ENCODE measurements around the gene GALNT2. TPM values are rescaled to one million over a fixed set of nuclear protein-coding genes. Genes with fewer than 3 reads are reported as not detected.

The GALNT2 gene
- total RNA-seq, 1 donor from 2014 or later = 144 TPM

DNA sequence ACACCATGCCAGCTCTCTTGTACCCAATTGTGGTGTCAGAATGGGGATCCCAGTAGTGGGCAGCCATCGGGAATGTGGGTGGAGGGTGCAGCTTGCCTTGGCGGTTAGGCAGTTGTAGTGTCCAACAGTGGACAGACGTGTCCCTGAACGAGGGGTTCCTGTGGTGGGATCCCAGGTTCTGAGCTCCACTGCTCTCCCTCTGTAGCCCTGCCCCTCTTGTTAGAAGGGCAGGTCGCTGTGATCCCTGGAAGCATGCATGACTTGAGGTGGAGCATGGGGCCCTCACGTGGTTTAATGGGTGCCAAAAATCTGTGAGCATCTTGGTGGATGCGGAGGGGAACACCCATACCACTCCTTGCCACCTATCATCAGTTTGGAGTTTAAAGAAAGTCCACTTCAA is 4.3 kb downstream of the GALNT2 start:
- no peak for DNase-seq (ENCODE audit: low spot score)

DNA sequence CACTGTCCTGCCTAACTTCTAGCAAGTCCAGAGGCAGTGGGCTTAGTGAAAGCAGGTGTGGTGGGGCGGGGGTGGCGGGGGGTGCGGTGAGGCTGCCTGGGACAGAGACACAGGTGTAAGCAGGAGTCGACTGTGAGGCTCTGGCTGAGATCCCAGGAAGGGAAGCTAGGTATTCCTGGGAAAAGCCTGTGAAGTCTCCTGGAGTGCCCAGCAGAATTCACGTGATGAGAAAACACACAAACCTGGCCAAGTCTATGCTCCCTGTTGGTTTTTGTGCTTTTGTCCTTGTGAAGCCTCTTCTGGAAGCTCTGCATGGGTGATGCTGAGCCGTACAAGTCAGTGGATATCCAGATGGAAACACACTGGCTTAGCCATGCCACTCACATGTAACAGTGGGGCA is 5.3 kb downstream of the GALNT2 start:
- DNase-seq (ENCODE audit: low spot score) = no peak

DNA sequence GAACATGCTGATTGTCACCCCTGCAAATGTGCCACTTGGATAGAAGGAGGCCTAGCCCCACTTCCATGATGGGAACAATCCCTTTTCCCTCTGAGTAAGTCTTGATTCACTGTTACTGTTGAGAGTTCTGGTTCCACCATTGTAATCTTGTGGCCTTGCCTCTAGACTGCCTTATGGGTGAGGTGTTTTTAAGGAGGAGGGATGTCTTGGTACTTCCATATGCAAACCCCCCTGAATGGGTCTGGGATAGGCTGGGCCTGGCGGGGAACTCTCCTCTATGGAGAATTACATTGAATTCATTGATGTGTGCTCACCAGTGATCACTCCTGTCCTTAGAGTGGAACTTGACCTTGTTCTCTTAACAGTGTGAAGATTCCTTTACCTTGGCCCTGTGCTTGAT is 5.8 kb downstream of the GALNT2 start:
- no peak for DNase-seq (ENCODE audit: low spot score)

DNA sequence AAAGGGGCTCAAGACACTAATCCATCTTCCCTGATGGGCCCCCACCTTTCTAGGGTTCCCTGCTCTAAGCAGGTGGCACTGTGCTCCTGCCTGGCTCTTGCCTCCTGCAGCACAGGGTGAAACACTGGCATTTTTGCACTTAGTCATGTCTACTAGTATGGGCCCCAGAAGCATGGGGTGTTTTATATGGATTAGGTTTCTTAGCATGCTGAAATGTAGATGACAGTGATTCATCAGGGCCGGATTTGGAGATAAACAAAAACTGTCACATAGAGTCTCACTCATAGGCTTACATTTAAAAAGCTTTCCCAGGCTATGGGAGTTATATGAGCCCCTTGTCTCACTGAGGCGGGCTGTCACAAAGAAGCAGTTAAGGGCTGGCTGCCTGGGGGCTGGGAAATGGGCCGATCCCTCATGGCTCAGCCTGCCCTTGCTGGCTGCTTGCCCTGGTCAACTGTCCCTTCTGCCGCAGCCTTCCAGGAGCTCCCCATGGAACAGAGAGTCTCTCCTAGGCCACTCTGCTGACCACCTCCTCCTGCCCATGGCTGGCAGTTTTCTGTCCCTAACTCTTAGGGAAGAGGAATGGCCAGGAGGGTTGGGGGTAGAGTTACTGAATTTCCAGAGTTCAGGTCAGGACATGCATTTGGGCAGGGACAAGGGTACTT is 6.5 kb downstream of the GALNT2 start:
- no peak for DNase-seq (ENCODE audit: low spot score)

DNA sequence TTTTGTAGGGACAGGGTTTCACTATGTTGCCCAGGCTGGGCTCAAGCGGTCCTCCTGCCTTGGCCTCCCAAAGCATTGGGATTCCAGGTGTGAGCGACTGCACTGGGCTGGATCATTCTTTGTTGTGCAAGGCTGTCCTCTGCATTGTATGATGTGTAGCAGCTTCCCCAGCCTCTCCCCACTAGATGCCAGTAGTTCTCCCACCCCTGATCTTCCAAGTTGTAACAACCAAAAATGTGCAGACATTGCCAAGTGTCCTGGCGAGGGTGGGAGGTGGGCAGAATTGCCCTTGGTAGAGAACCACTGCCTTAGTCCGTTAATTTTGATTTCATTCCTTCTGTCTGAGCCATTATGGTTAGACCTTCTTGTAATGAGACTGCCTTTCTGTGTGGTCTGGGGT is 7.2 kb downstream of the GALNT2 start:
- peak; percentile 57 for DNase-seq (ENCODE audit: low spot score)

DNA sequence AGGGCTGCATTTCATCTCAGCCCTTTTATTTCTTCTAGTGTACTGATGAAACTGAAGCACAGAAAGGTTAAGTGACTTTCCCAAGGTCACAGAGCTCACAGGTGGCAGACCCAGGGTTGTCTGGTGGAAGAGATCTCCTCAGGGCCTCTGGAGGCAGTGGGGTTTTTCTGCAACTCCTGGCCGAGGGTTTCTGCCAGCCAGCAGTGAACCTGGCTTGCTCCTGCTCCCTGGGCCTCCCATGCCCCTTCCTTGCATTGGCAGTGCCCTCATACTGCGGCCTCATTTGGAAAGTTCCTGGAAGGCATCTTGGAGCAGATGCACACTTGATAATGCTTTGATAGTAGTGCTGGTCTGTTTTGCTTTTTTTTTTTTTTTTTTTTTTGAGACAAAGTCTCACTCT is 7.7 kb downstream of the GALNT2 start:
- DNase-seq (ENCODE audit: low spot score) = peak; percentile 33

DNA sequence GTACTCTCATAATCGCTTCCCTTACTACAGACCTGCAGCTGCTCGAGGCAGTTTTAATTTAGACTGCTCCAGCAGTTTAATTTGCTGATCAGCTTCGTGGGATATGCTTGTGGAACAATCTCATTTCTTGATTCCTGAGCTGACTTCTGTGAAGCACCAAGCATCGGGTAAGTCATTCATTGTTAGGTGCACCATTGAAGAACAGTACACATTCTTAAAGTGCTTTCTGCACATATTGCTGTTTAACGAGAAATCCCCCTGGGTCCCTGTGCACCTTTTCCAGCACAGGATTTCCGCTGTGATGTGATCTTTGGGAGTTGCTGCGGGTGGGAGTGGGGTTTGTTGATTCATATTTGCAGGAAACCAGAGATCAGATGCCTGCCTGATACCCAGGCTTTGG is 9.1 kb downstream of the GALNT2 start:
- DNase-seq (ENCODE audit: low spot score) = peak; percentile 41

DNA sequence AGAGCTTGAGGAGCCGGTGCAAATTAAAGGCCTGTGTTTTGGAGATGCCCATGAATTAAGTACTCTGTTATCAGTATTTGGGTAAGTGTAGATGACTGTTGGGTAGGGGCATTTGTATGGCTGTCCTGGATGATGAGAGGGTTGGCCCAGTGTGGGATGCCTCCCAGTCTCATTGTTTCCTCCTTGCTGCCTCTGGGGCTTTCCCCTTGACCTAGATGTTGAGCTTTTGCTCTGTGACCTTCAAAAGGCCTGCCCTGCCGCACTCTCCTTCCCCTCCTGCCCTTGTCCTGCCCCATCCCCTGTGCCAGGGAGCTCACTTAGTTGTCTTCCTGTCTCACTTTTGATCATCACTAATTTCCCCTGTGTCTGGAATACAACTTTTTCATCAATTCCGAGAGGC is 10.0 kb downstream of the GALNT2 start:
- DNase-seq (ENCODE audit: low spot score) = no peak

DNA sequence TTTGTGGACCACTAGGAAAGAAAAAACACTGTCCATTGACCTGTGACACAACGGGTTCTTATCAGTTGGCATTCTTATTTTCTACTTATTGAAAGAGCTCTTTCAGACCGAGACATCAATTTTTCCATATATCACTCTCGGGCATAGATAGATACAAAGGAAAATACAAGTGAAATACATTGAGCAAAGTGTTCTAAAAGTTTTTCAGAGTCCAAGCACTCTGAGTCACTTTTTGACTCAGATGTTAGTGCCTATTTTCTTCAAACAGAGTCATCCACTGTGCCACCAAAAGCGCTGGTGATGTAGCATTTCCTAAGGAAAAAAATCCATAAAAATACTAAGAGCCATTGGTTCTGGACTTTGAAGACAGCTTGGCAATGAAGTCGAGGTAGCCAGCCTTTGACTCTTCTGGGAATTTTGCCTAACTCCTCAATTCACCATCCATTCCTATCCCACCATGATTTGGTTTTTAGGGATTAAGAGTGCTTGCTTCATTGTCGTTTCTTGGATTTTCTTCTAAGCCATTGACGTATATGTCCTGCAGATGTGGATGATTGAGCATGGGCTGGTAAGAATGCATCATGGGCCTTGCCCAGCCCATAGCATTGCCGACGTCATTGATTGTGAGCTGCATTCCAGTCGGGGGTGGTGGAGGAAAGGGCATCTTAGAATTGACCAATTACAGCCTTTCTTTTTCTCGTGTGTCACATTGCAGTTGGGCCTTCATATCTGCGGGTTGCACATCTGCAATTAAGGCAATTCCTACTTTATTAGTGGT is 10.6 kb downstream of the GALNT2 start:
- DNase-seq (ENCODE audit: low spot score) = no peak

DNA sequence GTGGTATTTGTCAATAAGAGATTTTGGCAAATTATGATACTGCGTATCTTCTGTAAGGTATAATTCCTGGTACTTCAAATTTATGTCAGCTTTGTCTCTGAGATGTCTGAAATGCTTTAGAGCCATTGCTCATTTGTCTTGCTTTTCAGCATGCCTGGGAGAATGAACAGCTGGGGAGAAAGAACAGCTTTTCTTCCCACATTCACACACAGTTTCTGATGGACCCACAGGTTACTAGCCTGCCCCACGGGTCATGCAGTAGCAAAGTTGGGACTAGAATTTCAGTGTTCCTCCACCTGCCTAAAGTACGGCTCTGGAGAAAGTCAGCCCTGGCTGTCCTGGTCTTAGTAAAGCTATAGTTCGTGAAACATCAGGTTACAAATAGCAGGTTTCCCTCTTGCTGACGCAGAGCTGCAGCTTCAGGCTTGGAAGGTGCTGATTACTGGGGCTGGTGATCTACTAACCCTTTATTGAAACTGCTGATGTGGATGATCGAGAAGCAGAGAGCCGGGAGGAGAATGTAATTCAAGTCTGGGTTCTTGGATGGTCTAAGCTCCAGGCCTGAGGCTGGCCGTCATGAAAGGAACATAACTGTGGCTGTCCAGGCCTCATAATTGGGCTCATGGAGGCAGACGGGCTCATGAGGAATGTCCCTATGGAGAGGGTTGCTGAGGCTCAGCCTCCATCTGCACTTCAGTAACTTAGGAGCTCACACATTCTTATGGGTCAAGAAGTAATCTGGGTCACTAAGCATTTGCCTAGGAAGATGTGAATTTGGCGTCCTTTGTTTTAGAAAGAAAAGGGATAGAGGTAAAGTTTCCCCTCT is 12.4 kb downstream of the GALNT2 start:
- DNase-seq (ENCODE audit: low spot score) = no peak

DNA sequence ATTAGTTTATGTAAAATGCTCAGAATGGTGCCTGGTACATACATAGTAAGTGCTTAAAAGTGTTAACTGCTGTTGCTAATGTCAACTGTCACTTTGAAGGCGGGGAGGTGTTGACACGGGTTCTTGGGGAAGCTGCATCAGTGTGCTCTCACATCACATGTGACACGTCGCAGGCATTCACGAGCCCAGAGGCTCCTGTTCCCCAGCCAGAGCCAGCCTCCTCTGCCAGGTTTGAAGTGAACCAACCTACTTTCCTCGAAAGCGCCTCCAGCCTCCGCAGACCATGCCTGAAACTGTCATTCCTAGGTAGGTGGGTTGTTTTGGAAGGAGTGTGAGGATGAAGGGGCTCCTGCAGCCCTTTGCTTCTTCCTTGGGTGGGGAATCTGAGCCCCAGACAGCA is 13.8 kb downstream of the GALNT2 start:
- DNase-seq (ENCODE audit: low spot score) = peak; percentile 57

DNA sequence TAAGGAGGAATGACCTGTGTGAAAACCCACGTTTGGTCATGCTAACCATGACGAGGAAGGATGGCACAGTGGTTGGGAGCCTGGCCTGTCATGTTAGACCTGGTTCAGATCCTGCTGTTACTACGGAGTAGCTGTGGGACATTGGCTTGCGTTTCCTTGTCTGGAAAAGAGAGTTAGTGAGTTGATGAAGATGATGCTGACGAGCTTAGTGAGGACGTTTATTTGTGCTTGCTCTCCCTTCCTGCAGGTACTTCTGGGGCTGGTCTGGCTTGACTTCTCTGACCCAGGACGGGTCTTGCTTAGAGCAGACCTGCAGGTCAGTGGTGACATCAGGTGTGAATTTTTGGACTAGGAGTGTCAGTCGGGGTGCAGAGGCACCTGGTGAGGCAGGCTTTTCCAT is 14.7 kb downstream of the GALNT2 start:
- DNase-seq (ENCODE audit: low spot score) = peak; percentile 69

DNA sequence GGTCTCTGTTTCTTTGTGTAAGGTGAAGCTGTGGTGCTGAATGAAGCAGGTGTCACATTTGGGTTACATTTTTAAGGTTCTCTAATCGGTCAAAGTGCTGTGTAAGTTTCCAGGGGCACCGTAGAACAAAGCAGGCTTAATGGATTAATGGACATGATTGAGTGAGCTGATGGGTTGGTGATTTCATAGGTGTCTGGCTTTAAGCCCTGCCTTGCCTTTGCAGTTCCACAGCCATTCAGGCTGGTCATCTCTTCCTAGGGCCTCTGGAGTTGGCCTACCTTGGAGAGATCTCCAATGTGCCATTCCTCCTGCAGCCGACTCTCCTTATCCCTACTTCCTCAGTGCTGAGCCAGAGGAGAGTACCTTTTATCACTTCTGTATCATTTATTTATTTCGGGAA is 15.2 kb downstream of the GALNT2 start:
- peak; percentile 24 for DNase-seq (ENCODE audit: low spot score)

DNA sequence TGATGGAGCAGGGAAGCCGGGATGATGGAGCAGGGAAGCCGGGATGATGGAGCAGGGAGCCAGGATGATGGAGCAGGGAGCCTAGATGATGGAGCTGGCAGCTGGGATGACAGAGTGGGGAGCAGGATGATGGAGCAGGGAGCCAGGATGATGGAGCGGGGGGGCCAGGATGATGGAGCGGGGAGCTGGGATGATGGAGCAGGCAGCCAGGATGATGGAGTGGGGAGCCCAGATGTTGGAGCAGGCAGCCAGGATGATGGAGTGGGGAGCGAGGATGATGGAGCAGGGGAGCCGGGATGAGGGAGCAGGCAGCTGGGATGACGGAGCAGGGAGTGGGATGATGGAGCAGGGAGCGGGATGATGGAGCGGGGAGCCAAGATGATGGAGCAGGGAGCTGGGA is 16.0 kb downstream of the GALNT2 start:
- peak; percentile 35 for DNase-seq (ENCODE audit: low spot score)

DNA sequence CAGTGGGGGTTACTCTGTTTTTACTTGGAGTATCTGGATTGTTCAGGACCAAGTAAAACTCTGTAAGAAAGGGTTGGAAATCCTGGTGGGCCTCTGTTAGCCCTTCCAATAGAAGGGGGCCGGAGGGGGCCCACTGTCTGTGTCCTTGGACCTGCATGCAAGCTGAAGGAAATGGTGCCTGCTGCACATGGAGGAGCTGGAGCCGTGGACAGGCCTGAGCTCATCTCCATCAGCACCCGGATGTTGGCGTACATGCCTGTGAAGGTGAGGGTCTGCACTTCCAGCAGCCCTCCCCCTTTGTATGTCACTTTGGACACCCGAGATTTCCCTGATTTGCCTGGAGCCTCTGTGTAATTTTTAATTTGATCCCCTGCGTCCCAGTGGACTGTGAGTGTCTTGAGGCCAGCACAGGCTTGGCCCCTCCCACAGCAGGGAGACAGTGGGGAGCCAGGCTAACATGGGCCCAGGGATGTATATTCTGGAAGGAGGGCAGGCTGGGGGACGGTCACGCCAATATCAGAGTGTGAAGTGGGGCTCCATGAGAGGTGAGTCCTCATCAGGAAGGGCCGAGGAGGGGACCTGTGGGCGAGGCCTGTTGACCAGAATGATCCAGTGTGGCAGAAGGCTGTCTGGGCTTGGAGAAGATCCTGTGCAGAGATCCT is 16.8 kb downstream of the GALNT2 start:
- DNase-seq (ENCODE audit: low spot score) = peak; percentile 75

DNA sequence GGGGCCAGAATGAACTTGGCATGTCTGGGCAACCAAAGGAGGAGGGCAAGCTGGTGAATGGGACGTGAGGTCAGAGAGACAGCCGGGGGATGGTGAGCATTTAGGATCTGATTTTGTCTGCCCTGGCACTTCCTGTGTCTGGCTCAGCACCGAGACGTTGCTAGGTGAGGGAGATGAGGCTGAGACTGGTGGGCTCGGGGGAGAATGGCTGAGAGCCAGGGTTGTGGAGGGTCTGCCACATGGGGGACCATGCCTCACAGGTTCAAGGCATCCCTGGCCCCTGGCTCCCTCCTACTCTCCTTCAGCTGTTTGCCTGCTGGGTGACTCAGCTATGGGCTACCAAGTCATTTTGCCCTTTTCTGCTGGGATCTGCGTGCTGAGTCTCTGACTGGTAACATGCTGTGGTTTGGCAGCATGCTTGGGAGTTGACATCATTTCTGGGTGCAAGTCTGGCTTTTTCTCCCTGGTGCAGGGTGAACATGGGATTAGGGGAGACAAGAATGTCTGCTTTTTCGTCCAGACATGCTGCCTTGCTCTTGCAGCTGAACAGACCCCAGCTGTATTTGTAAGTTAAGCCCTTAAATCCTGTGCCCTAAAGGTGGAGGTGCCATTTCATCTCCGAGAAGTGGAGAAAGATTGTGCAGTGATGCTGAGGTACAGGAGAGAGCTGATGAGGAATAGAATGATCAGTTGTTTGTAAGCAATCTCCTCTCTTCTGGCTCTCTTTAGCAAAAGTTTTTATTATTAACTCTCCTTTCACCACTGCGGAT is 17.6 kb downstream of the GALNT2 start:
- DNase-seq (ENCODE audit: low spot score) = peak; percentile 77

DNA sequence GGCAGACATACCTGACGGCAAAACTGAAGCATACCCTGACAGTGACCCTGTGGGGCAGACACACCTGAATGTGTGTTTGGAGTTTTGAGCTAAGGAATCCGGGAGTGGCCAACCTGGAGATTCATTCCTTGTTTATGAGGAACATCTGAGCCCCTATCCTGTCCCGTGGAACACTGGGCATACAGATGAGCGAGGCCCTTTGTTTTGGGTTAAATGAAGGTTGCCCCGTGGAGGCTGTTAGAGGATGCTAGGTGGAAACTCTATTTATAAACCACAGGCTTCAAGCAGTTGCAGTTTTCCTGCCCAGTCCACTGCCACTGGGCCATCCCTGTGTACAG is 18.1 kb downstream of the GALNT2 start:
- peak; percentile 37 for DNase-seq (ENCODE audit: low spot score)

DNA sequence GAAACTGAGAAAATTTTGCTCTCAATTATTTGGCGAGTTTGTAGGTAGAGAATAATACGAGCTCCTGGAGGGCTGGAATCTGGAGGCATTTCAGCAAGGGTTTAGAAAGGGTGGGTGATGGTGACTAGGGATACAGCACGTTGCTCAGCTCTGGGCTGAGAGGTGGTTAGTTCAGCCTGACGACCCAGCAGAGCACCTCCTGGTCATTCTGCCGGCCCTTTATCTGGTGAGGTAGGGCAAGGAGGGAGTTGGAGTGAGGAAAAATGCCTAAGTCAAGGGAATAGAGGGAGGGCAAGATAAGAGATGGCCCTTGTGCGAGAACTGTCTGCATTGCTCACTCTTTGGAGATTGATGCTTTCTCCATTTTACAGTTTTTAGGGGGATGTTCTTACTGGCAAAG is 19.1 kb downstream of the GALNT2 start:
- DNase-seq (ENCODE audit: low spot score) = no peak

DNA sequence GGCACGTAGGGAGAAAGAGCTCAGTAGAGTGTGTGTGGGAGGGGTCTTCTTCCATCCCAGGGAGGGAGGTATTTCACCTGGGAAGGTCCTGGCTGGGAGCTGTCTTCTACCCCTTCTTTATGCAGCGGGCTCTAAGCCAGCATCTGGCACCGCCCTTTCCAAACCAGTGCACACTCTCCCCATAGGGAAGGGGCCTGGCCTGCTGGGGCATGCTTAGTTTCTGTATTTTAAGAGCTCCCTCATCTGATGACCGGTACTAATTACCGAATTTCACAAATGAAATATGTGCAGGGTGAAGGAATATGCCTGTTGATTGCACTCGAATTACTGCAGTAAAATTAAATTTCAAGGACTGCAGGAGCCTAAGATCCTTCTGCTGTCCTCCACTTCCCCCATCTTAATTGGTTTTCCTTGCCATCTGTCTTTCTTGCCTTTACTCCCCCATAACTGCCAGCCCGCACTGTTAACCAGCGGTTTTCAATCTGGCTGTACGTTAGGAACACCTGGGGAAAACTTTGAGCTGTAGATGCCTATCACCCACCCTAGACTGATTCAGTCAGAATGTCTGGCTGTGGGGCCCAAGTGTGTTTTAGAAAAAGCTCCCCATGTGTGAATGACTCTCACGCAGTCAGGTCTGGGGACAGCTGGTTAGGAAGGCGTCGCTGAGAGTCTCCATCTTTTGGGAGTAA is 20.1 kb downstream of the GALNT2 start:
- peak; percentile 41 for DNase-seq (ENCODE audit: low spot score)

DNA sequence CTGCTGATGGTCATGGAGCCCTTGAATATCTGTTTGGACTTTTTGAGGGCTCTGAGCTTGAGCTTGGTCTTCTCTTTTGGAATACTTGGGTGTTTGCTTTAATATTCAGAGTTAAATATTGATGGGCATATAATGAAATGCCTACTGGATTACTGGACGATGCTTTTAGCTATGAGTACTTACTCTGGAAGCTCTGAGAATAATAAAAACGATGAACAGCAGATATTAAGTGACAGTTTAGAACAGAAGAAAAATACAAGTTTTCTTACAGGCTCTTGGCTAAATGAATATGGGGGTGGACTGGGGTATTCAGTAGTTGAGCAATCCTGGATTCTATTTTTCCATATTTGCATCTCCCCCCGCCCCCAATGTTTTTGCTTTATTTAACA is 20.7 kb downstream of the GALNT2 start:
- no peak for DNase-seq (ENCODE audit: low spot score)

Measured in mesenteric fat pad (tissue), 1 donor.